NOMO-1 treated with dmso at 0.1 percent for 144 hours (cell line): ENCODE results near the gene OGFOD2.
"Not testable (repeated sequence)": the region's sequence is repeated elsewhere in the genome, so short reads cannot be mapped to it uniquely, and the experiment has no call there.

ENCODE experiments used
- DNase-seq: peaks from one replicate; lab custom pipeline; 2025; ENCODE audit not compliant: unreplicated experiment; lab: John Stamatoyannopoulos, UW

OGFOD2 gene

DNA sequence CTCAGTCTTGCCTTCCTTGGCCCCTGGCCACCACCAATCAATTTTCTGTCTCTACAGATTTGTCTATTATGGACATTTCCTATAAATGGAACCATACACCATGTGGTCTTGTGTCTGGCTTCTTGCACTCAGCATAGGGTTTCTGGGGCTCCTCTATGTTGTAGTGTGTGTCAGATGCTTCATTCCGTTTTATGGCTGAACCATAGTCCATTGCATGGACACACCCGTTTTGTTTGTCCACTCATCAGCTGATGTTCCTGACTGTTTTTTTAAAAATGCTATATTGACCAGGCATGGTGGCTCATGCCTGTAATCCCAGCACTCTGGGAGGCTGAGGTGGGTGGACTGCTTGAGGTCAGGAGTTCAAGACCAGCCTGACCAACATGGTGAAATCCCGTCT is 26.4 kb downstream of the OGFOD2 start:
- no peak for DNase-seq

DNA sequence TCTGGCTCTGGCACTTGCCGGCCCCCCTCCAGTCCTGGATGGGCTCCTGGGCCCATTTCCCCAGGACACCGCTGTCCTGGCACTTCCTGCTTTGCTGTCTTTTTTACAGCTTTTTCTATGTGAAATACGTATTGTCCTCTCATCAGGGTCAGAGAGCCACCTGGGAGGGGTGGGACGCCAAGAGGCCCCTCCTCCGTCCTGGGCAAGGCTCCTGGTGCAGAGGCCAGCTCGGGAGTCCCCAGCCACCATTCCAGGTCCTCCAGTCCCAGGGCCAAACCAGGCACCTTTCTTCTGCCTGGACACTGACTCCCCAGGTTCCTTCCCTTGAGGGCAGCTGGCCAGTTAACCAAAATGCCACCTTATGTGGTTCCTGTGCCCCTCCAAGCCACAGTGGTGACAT is 28.2 kb downstream of the OGFOD2 start:
- no peak for DNase-seq

DNA sequence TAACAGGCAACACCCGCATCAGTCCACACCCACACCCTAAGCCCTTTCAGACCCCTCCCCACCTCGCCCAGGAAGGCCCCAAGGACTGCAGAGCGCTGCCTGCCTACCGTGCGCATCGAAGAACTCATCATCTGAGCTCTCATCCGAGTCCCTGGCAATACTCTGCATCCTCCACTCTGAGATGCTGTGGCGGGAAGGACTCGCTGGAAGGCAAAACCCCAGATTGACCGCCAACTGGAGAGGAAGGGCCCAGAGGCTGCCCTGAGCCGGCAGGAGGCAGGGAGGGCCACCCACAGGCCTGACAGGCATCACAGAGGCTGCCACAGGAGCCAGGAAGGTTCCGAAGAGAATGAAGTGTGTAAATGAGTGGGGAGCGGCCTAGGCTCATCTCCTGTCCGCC is 29.2 kb downstream of the OGFOD2 start:
- DNase-seq, result no peak

GRCh38 chr12:123005081-123005626 is 30.1 kb downstream of the OGFOD2 start:
- no peak for DNase-seq

- DNase-seq, result no peak
These were observed 31.9 kb downstream of the OGFOD2 start for GRCh38 chr12:123006977-123007376.

DNA sequence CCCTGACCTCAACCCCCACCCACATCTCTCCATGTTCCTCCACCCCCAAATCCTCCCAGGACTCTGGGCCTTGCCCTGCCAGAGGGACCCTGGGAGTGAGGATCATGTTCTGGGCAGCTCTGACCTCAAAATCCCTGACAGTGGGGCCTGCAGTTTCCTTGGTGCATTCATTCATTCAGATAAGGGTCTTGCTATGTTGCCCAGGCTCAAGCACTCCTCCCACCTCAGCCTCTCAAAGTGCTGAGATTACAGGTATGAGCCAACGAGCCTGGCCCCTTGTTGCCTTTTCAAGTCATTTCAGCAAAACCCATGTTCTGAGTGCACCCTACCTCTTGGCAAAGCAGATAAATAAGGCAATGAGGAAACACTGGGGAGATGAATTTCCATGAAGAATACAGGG is 35.1 kb downstream of the OGFOD2 start:
- DNase-seq, result no peak

- DNase-seq, result no peak
These were observed 35.6 kb downstream of the OGFOD2 start for GRCh38 chr12:123010681-123011080.

- DNase-seq, result no peak
These were observed 36.7 kb downstream of the OGFOD2 start for GRCh38 chr12:123011701-123012100.

GRCh38 chr12:123013185-123014095 is 38.4 kb downstream of the OGFOD2 start:
- DNase-seq, result no peak

DNA sequence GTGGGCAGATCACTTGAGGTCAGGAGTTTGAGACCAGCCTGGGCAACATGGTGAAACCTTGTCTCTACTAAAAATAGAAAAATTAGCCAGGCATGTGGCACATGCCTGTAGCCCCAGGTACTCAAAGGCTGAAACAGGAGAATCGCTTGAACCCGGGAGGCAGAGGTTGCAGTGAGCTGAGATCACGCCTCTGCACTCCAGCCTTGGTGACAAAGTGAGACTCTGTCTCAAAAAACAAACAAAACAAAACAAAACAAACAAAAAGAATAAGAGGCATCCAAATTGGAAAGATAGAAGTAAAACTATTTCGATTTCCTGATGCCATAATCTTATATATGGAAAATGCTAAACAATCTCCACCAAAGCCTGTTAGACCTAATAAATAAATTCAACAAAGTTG is 39.4 kb downstream of the OGFOD2 start:
- not testable (repeated sequence) for DNase-seq

DNA sequence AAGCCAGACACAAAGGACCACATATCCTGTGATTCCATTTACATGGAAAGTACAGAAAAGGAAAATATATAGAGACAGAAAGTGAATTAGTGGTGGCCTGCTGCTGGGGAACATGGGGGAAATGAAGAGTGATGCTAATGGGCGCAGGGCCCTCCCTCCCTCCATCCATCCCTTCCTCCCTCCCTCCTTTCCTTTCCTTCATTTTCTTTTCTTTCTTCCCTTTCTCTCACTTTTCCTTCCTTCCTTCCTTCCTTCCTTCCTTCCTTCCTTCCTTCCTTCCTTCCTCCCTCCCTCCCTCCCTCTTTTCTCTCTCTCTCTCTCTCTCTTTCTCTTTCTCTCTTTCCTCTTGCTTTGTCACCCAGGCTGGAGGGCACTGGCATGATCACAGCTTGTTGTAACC is 42.7 kb downstream of the OGFOD2 start:
- no peak for DNase-seq

GRCh38 chr12:123019841-123020138 is 44.7 kb downstream of the OGFOD2 start:
- no peak for DNase-seq

DNA sequence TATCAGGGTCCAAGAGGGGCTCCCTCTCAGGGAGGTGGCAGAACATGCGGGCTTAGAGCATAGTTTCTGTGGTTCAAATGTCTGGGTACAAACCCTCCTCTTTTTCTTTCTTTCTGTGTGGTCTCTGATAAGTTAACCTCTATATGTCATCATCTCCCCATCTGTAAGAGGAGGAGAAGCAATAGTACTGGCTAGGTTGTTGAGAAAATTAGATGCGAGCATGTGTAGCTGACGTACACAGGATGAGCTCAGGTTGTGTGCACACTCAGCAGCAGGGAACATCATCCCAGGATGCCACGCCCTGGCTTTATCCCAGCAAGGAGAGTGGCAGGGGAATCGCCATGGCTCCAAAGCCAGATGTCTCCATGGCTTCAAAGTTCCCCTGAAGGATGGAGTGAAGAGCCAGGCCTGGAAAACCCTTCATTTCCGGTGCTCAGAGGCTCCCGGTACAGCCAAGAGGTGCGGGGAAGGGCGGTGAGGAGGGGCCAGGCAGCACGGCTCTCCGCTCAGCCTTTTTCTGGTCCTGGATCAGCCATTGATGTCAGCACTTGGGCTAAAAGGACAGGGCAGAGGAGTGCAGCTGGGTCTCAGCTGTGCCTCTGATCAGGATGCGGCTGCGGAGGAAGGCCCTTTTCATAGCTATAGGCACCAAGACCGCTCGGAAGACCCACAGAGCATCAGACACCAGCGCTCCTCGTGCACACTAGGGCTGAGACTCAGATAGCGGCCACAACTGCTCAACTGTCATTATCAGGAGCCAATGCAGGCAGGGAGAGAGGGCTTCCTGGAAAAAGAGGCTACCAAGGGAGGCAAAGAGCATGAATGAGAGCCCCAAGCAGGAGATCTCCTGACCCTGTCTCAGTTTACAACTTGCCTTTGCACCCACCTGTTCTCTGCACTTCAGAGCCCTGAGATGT is 46.9 kb downstream of the OGFOD2 start:
- no peak for DNase-seq

DNA sequence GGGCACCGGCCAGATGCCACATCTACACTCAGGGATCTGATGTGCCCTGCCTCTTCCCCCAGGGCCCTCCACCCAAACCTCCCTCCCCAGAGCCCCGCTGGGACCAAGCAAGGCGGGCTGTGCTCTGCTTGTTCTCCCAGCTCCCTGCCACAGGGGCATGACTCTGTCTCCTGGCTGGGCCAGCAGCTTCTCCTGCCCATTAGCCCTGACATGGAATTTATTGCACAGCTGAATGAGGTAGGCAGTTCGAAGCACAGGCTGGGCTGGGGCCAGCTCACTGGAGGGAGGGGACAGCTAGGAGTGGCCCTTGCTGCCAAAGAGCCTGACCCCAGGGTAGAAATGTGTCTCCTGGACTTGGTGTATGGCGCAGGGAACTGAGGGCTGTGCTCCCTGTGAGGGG is 47.8 kb downstream of the OGFOD2 start:
- DNase-seq, result no peak

DNA sequence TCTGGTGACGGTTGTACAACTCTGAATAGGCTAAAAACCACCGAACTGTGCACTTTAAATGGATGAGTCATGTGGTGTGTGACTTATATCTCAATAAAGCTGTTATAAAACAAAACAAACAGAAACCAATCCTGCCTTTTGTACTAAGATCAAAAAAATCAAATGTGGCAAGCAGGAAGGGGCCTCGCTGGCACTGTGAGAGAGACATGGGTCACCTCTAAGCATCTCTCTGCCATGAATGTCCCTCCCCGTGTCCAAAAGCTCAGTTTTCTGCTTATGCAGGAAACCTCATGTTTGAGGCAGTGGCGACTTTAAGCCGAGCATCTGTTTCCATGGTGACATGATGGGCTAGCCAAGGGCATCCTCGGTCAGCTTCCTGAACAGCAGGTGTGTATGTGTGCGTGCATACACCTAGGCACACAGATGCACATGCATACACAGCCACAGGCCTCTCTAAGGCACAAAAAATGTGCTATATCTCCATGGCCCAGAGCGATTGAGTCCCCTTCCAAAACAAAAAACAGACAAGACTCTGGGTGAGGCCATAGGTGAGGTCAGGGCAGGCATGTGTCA is 49.9 kb downstream of the OGFOD2 start:
- no peak for DNase-seq

GRCh38 chr12:123026094-123026853 is 51.2 kb downstream of the OGFOD2 start:
- no peak for DNase-seq

DNA sequence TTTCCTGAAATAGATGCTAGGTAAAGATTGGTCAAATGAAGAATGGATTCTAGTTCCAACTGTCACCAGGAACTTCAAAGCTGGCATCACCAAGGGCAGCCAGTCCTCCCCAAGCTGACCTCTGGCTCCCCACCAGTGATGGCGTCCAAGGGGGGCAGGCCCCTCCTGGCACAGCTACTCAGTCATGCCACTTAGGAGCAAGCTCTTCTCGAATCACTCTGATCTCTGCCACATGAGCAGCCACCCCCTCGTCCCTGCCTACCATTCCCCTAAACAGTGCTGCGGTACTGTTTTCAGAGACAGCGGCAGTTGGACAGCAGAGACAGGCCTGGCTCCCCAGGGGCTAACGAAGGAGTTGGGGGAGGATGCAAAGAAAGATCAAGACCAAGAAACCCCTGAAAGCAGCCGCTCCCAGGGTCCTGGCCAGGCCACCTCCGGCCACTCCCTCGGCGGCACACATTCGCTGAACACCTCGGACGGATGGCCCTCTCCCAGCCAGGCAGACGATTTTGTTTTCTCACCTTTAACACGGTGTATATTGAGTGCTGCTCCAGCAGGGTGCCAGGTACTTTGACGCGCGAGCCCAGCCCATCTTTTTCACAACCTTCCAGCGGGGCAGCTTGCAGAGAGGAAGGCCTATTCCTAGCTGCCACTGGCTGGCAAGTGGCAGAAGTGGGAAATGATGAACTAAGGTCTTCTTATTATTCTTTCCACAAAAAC is 52.8 kb downstream of the OGFOD2 start:
- DNase-seq, result no peak

GRCh38 chr12:123028475-123028874 is 53.4 kb downstream of the OGFOD2 start:
- no peak for DNase-seq

- no peak for DNase-seq
These were observed 54.5 kb downstream of the OGFOD2 start for GRCh38 chr12:123029550-123029949.
